ENCODE data around the gene KRTAP5-2.

The KRTAP5-2 gene

GRCh38 chr11:1554981-1555712 is 42.9 kb downstream of the KRTAP5-2 start:
- no peak for DNase-seq

GRCh38 chr11:1553808-1554594 is 44.1 kb downstream of the KRTAP5-2 start:
- no peak for DNase-seq

- no peak for DNase-seq
Measured at GRCh38 chr11:1549338-1550330, 48.5 kb downstream of the KRTAP5-2 start.

GRCh38 chr11:1548221-1549070 is 49.6 kb downstream of the KRTAP5-2 start:
- peak in 1 of 2 experiments; percentile 42 for DNase-seq

GRCh38 chr11:1547467-1548098 is 50.5 kb downstream of the KRTAP5-2 start:
- no peak for DNase-seq

Measured in NCI-H2081 (cell line).